ENCODE measurements around the gene CCR5.

- TF ChIP-seq CTCF (IDR thresholded peaks at IDR 0.05) (no peak), POLR2AphosphoS5 (IDR thresholded peaks at IDR 0.05) (no peak)
These were observed 16.3 kb upstream of the CCR5 start for GRCh38 chr3:46354478-46354877.

Measured in transverse colon (tissue), 4 donors.